HG03103 (cell line): Measurements from ENCODE around the gene GUCD1.
"Not testable (repeated sequence)": the region's sequence is repeated elsewhere in the genome, so short reads cannot be mapped to it uniquely, and the experiment has no call there.

Experiments used
- ATAC-seq: cut with Tn5 transposase; IDR thresholded peaks from one replicate; pipeline ENCODE4 v1.9.1; 2021; ENCODE audit warnings: low read depth; ENCODE audit not compliant: unreplicated experiment

Gene GUCD1

DNA sequence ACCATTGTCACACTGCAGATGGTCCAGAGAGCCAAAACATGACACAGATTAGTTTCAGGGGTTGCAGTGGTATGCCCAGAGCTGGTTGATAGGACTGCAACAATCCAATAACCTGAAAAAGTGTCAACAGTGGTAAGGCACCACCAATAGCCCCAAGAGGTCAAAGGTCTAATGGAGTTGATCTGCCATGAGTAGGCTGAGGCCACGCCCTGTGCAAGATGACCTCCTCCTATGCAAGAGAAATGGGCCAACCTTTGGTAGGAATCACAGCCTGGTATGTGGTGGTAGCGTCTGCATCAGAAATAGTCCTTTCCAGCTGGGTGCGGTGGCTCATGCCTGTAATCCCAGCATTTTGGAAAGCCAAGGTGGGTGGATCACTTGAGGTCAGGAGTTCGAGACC is 19.6 kb downstream of the GUCD1 start:
- ATAC-seq, result no peak

DNA sequence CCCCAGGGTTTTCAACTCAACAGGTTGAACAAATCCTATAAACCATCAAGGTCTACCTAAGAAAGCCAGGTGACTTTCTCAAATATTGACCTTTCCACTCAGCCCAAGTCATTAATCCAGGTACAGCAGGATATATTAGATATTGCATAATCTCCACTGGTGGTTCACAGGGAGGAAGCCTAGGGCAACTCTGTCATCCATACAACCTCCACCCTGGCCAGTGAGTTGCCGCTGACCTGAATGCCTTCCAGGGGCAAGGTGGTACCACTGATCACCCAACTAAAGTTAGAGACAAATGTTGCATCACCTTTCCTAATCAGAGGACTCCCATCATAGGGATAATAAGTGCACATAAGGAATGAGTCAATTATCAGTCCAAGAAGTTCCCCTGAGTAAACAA is 22.9 kb downstream of the GUCD1 start:
- ATAC-seq, result no peak

DNA sequence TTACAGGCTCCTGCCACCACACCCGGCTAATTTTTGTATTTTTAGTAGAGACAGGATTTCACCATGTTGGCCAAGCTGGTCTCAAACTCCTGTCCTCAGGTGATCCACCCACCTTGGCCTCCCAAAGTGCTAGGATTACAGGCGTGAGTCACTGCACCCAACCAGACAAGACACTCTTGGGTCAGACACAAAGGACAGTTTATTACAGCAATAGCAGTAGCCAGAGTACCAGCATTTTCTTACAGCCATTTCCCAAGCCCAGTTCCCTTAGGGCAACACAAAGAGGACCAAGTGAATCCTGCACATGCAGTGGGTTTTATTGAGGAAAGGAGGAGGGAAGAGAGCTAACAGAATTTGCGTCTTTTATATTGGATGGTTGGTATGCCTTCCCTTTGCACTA is 24.0 kb downstream of the GUCD1 start:
- ATAC-seq, result not testable (repeated sequence)

DNA sequence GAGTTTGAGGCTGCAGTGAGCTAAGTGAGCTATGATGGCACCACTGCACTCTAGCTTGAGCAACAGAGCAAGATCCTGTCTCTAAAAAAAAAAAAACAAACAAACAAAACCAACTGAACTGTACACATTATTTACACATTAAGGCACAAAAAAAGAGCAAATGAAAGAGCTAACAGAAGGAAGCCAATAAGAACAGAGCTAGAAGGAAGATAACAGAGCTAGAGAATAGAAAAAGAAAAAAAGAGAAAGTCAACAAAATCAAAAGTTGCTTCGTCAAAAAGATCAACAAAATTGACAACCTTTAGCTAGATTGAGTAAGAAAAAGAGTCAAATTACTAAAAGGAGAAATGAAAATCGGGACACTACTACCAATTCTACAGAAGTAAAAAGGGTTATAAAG is 25.0 kb downstream of the GUCD1 start:
- ATAC-seq, result no peak

DNA sequence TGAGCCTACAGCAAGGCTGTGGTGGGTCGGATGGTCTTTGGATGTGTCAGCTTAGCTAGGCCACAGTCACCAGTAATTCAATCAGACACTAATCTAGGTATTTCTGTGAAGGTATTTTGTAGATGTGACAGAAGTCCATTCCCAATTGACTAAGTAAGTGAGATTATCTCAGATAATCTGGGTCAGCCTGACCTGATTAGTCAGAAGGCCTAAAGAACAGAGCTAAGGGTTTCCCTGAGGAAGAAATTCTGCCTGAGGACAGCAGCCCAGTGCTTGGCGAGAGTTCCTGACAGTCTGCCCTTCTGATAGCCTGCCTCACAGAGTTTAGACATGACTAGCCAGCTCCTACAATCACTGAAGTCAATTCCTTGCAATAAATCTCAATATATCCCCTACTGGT is 28.7 kb downstream of the GUCD1 start:
- no peak for ATAC-seq

DNA sequence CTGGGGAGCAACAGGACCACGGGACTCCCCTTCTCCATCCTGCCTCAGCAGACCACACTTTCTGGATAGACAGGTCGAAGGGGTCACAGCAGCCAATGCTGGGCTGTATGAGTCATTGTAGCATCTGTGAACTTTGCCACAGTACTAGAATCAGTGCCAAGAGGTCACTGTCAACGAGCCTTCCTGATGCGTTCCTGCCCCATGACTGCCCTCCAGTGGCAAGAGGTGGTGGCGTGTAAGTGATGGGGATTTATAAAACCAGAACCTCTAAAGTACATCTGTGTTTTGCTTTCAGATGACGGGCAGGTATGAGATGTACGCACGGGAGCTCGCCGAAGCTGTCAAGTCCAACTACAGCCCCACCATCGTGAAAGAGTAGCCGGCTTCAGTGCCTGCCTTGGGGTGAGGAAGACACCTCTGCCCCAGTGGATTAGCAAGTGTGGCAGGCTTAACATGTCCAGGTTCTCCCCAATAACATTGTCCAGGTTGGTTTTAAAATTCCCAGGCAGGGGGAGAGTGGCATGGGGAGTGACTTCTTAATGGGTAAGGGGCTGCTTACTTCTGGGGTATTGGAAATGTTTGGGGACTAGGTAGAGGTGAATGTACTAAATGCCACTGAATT is 29.4 kb downstream of the GUCD1 start:
- no peak for ATAC-seq

DNA sequence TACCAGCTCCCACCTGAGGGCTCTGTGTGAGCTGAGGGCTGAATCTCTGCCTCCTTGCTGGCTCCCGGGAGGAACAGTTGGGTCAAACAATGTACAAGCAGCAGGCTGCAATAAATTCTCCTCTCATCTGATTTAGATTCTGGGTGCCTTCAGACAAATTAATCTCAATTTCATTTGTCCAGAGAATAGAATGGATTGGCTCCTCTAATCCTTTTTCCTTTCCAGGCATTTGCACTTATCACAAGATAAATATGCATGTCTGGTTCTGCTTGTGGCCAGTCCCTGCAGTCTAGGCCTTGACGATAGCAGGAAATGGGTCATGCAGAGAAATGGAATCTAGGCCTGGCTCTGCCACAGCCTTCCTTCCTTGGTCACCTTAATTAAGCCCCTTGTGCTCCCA is 31.1 kb downstream of the GUCD1 start:
- ATAC-seq, result no peak

DNA sequence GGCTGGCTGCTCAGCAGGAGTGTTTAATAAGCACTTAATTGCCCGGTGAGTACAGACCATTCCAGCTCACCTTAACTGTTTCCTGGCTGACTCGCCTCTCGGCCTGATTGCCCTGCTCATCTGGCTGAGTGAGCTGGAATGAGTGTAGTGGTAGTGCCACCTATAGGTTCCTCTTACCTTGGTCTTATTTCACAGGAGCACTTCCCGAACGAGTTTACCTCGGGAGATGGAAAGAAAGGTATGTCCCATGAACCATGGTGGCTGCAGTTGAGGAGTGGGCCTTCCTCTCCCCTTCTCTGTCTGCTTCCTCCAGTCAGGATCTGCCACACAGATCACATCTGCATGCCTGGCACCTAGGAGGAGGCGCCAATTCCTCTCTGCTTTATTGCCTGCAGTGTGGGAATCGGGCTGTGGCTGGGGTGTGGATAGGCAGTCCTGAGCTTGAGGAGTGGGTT is 33.1 kb downstream of the GUCD1 start:
- ATAC-seq, result no peak

DNA sequence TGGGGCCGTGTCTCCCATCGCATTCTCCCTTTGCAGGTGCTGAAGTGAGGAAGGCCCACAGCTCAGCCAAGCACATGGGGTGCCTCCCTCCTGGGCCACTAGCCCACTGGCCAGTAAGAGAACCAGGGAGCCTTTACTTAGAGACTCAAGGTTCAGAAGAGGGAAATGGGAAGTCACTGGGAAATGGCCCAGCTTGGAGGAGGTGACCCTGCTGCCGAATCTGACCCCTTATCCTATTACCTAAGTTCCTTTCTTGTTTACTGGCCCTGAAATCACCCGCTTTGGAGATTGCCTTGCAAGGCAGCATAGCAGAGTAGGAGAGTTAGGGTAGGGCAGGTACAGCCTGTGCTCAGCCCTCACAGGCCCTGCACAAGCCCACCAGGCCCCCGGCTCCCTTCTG is 35.4 kb downstream of the GUCD1 start:
- no peak for ATAC-seq

DNA sequence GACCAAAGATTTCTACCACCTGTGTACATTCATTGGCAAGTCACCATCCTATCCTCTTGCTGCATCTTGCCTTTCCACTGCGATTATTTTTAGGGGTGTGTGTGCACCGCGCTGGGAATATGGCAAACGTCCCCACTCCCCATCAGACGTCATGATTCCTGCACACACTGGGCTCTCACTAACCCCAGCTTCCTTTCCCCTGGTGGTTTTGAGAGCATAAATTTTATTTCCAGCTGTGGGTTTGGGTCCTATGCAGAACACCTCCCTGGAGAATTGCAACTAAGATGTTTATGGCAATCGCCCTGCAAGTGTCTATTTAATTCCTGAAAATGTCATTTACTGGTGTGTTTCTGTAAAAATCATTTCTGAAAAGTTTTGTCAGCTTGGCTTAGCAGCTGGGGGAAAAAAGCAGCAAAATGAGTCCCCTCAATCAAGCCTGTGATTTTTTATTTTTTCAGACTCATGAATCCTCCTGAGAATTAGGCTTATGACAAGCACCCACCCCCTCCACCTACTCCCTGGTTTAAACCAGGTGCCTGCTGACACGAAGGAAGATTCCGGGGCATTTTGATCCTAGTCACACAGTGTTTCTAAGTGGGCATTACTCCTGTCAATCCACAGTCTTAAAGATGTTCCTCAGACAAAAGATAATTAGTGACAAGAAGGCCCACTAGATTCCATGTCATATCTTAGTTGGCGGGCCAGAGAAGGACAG is 36.0 kb downstream of the GUCD1 start:
- no peak for ATAC-seq

DNA sequence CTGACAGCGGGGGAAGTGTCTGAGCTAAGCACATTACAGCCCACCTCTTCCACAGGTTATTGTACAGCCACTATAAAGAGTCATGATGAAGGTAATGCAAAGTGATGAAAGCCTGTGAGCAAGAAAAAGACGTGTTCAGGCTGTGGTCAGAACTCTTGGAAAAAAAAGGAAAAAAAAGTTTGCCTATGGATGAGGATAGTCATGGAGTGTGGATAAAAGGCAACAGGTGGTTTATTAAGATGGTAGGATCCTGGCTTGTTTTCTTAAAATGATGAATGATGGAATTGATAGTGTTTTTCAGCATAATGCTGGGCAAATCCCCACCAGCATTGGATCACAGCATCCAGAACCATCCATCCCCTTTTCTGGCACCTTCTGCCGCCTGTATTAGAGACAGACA is 36.7 kb downstream of the GUCD1 start:
- no peak for ATAC-seq

DNA sequence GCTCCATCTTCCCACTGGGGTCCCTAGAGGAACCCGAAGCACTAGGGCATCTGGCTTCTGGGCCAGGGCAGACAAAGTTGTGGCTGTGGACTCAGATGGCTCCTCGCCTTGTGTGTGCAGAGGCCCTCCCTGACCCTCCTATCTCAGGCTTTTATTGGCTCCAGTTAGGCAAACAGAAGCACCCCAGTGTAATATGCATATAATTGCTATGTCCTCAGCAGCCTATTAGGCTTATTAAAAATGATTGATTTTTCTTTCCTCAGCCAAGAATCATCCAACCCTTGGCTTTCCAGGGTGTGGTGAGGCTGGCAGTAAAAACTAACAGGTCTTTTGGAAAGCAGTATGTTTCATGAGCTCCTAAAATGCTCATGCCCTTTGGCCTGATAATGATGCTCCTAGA is 37.5 kb downstream of the GUCD1 start:
- ATAC-seq, result no peak

DNA sequence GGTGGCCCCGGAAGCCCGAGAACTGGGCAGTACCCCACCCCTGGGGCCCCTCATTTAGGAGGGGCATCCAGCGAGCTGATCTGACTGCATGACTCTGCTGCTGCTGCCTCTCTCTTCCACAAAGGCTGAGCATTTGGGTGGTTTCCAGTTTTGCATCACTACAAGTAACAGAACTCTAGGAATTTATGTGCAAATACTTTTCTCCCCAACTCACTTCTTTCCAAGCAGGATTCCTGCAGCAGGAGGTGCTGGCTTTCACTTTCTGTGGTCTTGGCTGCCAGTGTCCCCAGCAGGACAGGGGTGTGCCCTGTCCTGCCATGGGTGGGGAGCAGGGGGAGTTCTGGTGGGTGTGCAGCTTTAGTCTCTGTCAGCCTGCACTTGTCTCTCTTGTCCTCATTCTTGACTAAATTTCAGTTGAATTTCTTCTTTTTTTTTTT is 38.6 kb downstream of the GUCD1 start:
- ATAC-seq, result no peak

DNA sequence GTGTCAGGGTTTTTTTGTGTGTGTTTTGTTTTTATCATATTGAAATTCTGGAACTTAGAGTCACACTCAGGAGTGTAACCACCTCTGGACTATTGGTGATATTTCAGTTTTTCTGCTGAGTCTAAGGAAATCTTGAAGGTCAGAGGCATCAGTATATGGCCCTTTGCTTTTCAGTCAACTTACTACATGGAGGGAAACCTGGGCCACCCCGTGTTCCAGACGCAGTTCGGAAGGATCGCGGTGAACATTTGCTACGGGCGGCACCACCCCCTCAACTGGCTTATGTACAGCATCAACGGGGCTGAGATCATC is 40.0 kb downstream of the GUCD1 start:
- ATAC-seq, result no peak

DNA sequence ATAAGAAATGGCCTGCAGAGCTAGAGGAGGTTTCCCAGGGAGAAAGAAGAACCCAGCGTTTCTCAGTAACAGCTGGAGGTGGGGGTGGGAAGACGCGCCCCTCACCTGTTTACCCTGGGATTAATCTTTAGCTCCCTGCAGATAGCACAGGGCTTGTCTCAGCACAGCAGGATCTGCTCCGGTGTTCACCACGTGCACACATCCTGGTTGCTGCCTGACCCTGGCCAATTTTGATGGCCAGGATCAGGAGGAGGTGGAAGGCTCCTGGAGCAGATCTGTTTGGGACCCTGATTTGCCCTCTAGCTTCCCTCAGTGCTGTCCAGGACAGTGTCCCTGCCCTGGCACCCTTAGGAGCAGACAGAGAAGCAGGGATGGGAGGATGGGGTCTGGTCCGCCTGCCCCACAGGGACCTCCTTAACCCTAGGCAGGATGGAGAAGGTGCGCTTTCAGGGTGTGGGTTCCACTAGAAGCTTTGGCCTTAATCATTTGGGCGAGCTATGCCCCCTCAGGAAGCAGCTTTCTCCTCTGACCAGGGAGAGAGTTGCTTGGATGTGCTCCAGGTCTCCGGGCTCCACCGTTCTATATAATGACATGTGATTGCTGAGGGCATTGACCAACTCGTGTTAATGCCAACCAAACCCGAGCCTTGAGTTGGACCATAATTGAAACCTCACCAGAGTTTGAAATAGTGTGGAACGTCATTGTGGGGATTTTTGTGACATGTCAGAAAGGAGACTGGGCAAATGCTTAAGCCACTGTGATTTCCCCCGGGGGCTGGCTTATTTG is 40.5 kb downstream of the GUCD1 start:
- ATAC-seq, result no peak

DNA sequence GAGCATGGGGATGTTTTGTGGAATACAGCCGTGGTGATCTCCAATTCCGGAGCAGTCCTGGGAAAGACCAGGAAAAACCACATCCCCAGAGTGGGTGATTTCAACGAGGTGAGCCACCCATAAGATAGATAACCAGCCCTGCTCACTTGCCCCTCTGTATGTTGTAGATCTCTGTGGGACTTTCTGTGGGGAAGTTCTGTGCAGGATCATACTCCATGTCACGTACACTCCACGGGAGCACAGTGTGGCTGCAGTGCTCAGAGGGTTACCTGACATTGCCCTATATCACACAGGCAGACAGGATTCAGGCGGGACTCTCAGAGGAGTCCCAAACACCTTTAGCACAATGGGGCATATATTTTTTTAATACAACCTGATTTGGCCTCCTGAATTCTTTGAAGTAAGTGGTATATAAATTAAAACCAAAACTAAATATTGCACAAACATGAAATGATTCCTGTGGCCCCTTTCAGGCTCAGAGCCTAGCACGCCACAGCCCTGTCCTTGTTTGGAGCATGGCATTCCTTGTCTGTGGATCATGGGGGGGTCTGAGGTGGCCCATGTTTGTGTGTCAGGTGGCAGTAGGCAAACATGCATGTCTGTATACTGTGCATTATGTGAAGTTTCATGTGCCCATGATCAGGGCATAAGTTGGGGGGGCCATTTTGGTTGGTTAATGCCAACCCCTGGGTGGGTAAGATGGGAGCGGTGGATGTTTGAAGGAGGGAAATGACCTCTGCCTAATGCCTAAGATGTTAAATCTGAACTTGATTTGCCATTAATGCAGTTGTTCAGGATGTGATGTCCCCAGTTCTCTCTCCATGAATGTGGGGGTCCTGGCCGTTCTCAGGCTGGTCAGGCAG is 41.3 kb downstream of the GUCD1 start:
- ATAC-seq, result no peak

DNA sequence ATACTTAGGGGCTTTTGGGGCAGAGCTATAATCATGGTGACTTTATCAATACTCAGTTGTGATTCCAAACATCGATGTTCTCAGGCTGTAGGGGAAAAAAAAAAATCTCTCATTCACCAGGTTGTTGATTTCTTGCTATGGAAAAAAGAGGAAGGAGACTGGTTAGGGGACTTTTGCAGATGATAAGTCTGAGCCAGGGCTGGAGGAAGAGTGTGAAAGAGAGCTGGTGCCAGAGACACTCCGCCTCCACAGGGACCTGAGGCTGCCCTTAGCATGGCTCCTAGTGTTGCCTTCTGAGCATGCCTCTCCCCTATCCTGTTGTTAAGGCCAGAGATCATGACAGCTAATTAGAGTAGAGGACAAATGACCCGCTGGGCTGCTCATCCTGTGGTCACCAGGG is 42.9 kb downstream of the GUCD1 start:
- no peak for ATAC-seq

DNA sequence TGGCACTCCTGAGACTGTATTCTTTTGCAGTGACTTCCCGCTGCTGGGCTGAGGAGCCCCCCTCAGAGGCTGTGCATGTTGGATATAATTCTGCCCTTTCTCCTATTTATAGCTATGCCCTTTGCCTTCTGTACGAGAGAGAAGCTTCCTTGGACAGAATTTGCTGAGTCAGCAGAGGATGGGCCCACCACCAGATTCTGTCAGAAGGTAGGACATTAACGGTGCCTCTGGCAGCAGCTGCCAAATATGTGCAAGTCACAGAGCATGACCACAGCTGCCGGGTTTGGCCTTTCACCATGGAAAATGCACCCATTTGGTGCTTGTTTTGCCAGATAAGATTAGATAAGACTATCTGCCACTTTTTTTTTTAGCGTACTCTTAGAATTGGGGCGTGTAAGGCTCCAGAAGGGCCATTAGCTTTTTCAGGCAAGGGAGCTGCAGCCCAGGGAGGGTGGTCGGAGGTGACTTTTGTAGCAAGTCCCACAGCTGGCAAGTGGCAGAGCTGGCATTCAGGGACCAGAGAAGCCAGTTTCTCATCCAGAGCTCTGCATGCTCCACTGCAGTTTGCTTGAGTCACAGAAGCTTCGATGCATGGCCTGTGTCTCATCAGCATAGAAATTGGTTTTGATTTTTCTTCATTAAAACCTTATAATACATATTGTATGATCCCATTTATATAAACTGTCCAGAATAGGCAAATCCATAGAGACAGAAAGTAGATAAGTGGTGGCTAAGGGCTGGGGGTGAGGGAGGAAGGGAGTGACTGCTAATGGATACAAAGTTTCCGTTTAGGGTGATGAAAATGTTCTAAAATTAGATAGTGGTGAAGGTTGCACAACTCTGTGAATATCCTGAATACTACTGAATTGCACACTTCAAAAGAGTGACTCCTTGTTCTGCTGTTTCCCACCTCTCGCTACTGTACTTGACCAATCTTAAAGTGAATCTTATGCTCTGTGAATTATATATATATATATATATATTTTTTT is 44.0 kb downstream of the GUCD1 start:
- no peak for ATAC-seq

DNA sequence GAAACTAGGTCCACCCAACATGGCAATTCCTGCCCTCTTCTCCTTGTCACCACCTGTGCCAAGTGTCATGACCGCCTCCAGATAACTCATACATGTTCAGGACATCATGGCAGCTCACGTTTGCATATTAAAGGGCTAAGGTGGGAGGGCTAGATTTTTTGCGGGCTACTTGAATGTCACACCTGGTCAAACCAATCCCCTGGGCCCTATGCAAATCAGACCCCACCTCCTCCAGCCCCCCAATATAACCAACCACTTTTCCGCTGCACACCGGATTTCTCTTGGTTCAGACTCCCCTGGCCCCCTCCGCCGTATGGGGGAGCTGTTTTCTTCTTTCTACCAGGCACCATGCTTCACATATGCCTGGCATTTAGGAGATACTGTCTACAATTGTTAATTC is 47.2 kb downstream of the GUCD1 start:
- no peak for ATAC-seq
